Ovary (tissue), 3 donors: ENCODE results near the gene CASD1.

ENCODE experiments used
- EP300 ChIP-seq: sonication (generic); formaldehyde crosslinking; IDR thresholded peaks from one replicate; pipeline ENCODE4 v1.6.1; 2017; ENCODE audit warnings: antibody characterized with exemption
- POLR2A ChIP-seq: fragments of 450-650 bp; IDR thresholded peaks from one replicate; pipeline ENCODE4 v1.6.1; 2017; ENCODE audit warnings: antibody characterized with exemption, mild to moderate bottlenecking, moderate library complexity
- TF ChIP-seq, protein P1 (sequence below), 3 donors: fragments of 450-650 bp in 2 of 3; fragments of 200-600 bp in 1 of 3; IDR thresholded peaks; one replicate each; pipeline versions ENCODE4 v1.5.1 to v1.8.0; 2016 to 2022; ENCODE audit warnings: antibody characterized with exemption in 3 of 3, mild to moderate bottlenecking in 1 of 3
- donor health status: DM: no; HTN: no; CAD: no.

- TF ChIP-seq, protein P1, sequence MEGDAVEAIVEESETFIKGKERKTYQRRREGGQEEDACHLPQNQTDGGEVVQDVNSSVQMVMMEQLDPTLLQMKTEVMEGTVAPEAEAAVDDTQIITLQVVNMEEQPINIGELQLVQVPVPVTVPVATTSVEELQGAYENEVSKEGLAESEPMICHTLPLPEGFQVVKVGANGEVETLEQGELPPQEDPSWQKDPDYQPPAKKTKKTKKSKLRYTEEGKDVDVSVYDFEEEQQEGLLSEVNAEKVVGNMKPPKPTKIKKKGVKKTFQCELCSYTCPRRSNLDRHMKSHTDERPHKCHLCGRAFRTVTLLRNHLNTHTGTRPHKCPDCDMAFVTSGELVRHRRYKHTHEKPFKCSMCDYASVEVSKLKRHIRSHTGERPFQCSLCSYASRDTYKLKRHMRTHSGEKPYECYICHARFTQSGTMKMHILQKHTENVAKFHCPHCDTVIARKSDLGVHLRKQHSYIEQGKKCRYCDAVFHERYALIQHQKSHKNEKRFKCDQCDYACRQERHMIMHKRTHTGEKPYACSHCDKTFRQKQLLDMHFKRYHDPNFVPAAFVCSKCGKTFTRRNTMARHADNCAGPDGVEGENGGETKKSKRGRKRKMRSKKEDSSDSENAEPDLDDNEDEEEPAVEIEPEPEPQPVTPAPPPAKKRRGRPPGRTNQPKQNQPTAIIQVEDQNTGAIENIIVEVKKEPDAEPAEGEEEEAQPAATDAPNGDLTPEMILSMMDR (IDR thresholded peaks at IDR 0.05) = no peak
- TF ChIP-seq EP300 = no peak
- no peak for TF ChIP-seq POLR2A
Measured at GRCh38 chr7:94525923-94526322, 16.3 kb downstream of the CASD1 start.
